SJCRH30 (cell line): ENCODE measurements around the gene B3GNT9. TPM values are rescaled to one million over a fixed set of nuclear protein-coding genes. Genes with fewer than 3 reads are reported as not detected.
A peak's percentile ranks its signal among the peaks of the same experiment; 100 is the strongest.
"Not testable (repeated sequence)": the region's sequence is repeated elsewhere in the genome, so short reads cannot be mapped to it uniquely, and the experiment has no call there.

ENCODE experiments used
- DNase-seq, 2 experiments: peaks; one replicate each; pipeline ENCODE4 v3.0.0-alpha.2; 2015 to 2020
- H3K27ac ChIP-seq: fragments of 250-450 bp; sonication (Bioruptor Pico); 2 replicates; pipeline ENCODE4 v1.5.1; 2020; ENCODE audit warnings: mild to moderate bottlenecking, moderate library complexity
- H3K27me3 ChIP-seq: fragments of 250-450 bp; sonication (Bioruptor Pico); 2 replicates; pipeline ENCODE4 v1.5.1; 2020; ENCODE audit warnings: mild to moderate bottlenecking, moderate library complexity
- H3K36me3 ChIP-seq: fragments of 250-450 bp; sonication (Bioruptor Pico); 2 replicates; pipeline ENCODE4 v1.5.1; 2020; ENCODE audit warnings: mild to moderate bottlenecking, moderate library complexity
- H3K4me1 ChIP-seq: fragments of 250-450 bp; sonication (Bioruptor Pico); 2 replicates; pipeline ENCODE4 v1.5.1; 2020; ENCODE audit warnings: mild to moderate bottlenecking, moderate library complexity
- H3K4me3 ChIP-seq: fragments of 250-450 bp; sonication (Bioruptor Pico); 2 replicates; pipeline ENCODE4 v1.5.1; 2020; ENCODE audit warnings: mild to moderate bottlenecking, moderate library complexity
- H3K9me3 ChIP-seq: fragments of 250-450 bp; sonication (Bioruptor Pico); replicated peaks from 2 replicates; pipeline ENCODE4 v1.5.1; 2020; ENCODE audit warnings: mild to moderate bottlenecking, moderate library complexity
- total RNA-seq: library from RNA; depleted of rRNA; stranded (reverse); fragments of >200 nt; shearing (Covaris generic); gene quantifications from 2 replicates; pipeline ENCODE4 v1.2.3, GENCODE V29; 2014

B3GNT9 gene
- total RNA-seq, 1 experiment from 2014 or later = 13.1 TPM

- H3K27me3 ChIP-seq = no peaks in the 10 kb centered on the region
- H3K4me1 ChIP-seq = no peaks in the 10 kb centered on the region
- H3K36me3 ChIP-seq = peaks cover 78% of the 10 kb centered on the region
- no peak overlapping the region for H3K4me3 ChIP-seq
- H3K9me3 ChIP-seq = no peaks in the 10 kb centered on the region
- H3K27ac ChIP-seq = no peak overlapping the region
- no peak for DNase-seq
Measured at GRCh38 chr16:67141391-67141790, 9.4 kb downstream of the B3GNT9 start.

- H3K27ac ChIP-seq = no peak overlapping the region
- H3K9me3 ChIP-seq = no peaks in the 10 kb centered on the region
- H3K4me3 ChIP-seq = no peak overlapping the region
- H3K36me3 ChIP-seq = peaks cover 77% of the 10 kb centered on the region
- no peaks in the 10 kb centered on the region for H3K4me1 ChIP-seq
- DNase-seq = no peak
- no peaks in the 10 kb centered on the region for H3K27me3 ChIP-seq
Measured at GRCh38 chr16:67137605-67138004, 13.2 kb downstream of the B3GNT9 start.

- Histone ChIP-seq H3K4me1 (no peaks in the 10 kb centered on the region), H3K36me3 (peaks cover 26% of the 10 kb centered on the region), H3K4me3 (no peak overlapping the region), H3K27me3 (no peaks in the 10 kb centered on the region), H3K9me3 (no peaks in the 10 kb centered on the region), H3K27ac (no peak overlapping the region)
- no peak for DNase-seq
Measured at GRCh38 chr16:67129422-67129821, 21.4 kb downstream of the B3GNT9 start.

GRCh38 chr16:67128887-67129286 is 21.9 kb downstream of the B3GNT9 start:
- Histone ChIP-seq H3K27me3 (no peaks in the 10 kb centered on the region), H3K9me3 (no peaks in the 10 kb centered on the region), H3K27ac (no peak overlapping the region), H3K36me3 (peaks cover 21% of the 10 kb centered on the region), H3K4me1 (no peaks in the 10 kb centered on the region), H3K4me3 (no peak overlapping the region)
- DNase-seq = no peak

- Histone ChIP-seq H3K36me3 (peaks cover 21% of the 10 kb centered on the region), H3K9me3 (no peaks in the 10 kb centered on the region), H3K27me3 (no peaks in the 10 kb centered on the region), H3K4me3 (no peak overlapping the region), H3K4me1 (no peaks in the 10 kb centered on the region), H3K27ac (no peak overlapping the region)
- DNase-seq = no peak
Measured at GRCh38 chr16:67128417-67128816, 22.4 kb downstream of the B3GNT9 start.

- peaks cover 17% of the 10 kb centered on the region for H3K36me3 ChIP-seq
- DNase-seq, H3K27ac ChIP-seq, H3K9me3 ChIP-seq, H3K27me3 ChIP-seq, H3K4me1 ChIP-seq, H3K4me3 ChIP-seq: not testable (repeated sequence)
Measured at GRCh38 chr16:67122799-67123198, 28.0 kb downstream of the B3GNT9 start.

GRCh38 chr16:67120025-67120424 is 30.8 kb downstream of the B3GNT9 start:
- Histone ChIP-seq H3K4me3 (no peak overlapping the region), H3K9me3 (no peaks in the 10 kb centered on the region), H3K36me3 (peaks cover 20% of the 10 kb centered on the region), H3K4me1 (no peaks in the 10 kb centered on the region), H3K27me3 (no peaks in the 10 kb centered on the region), H3K27ac (no peak overlapping the region)
- no peak for DNase-seq

- Histone ChIP-seq H3K27ac (no peak overlapping the region), H3K36me3 (peaks cover 18% of the 10 kb centered on the region), H3K4me1 (no peaks in the 10 kb centered on the region), H3K27me3 (no peaks in the 10 kb centered on the region), H3K4me3 (no peak overlapping the region), H3K9me3 (no peaks in the 10 kb centered on the region)
- no peak for DNase-seq
Measured at GRCh38 chr16:67117716-67118115, 33.1 kb downstream of the B3GNT9 start.

- no peak for DNase-seq
- H3K27ac ChIP-seq = no peak overlapping the region
- no peaks in the 10 kb centered on the region for H3K27me3 ChIP-seq
Measured at GRCh38 chr16:67116388-67117311, 34.1 kb downstream of the B3GNT9 start.

GRCh38 chr16:67115639-67116038 is 35.2 kb downstream of the B3GNT9 start:
- DNase-seq = no peak
- Histone ChIP-seq H3K4me3 (no peak overlapping the region), H3K9me3 (no peaks in the 10 kb centered on the region), H3K27ac (no peak overlapping the region), H3K27me3 (no peaks in the 10 kb centered on the region), H3K36me3 (peaks cover 7% of the 10 kb centered on the region), H3K4me1 (0 out of 2 replicates have a peak, but pooled peaks cover 6% of the 10 kb centered on the region)

More at GRCh38 chr16:67116388-67117311, 34.1 kb downstream of the B3GNT9 start:
- Histone ChIP-seq H3K36me3 (peaks cover 11% of the 10 kb centered on the region), H3K4me3 (no peak overlapping the region), H3K4me1 (no peaks in the 10 kb centered on the region), H3K9me3 (no peaks in the 10 kb centered on the region)

- Histone ChIP-seq H3K36me3 (peaks cover 3% of the 10 kb centered on the region; the same call in 1 of the 2 replicates), H3K9me3 (no peaks in the 10 kb centered on the region), H3K4me3 (no peak overlapping the region), H3K4me1 (0 out of 2 replicates have a peak, but pooled peaks cover 7% of the 10 kb centered on the region), H3K27ac (no peak overlapping the region), H3K27me3 (no peaks in the 10 kb centered on the region)
- no peak for DNase-seq
Measured at GRCh38 chr16:67114793-67115192, 36.0 kb downstream of the B3GNT9 start.

GRCh38 chr16:67112591-67113399 is 38.0 kb downstream of the B3GNT9 start:
- Histone ChIP-seq H3K4me1 (peaks cover 10% of the 10 kb centered on the region; the same call in 1 of the 2 replicates), H3K36me3 (peaks cover 3% of the 10 kb centered on the region; the same call in 1 of the 2 replicates), H3K4me3 (no peak overlapping the region), H3K27me3 (no peaks in the 10 kb centered on the region), H3K9me3 (no peaks in the 10 kb centered on the region), H3K27ac (no peak overlapping the region)
- DNase-seq = no peak

- DNase-seq = no peak
- H3K4me3 ChIP-seq = no peak overlapping the region
- H3K36me3 ChIP-seq = peaks cover 3% of the 10 kb centered on the region; the same call in 1 of the 2 replicates
Measured at GRCh38 chr16:67111951-67112444, 38.8 kb downstream of the B3GNT9 start.

GRCh38 chr16:67109407-67110135 is 41.2 kb downstream of the B3GNT9 start, which contains the start of gene PHAF1:
Gene PHAF1 (plus strand): TSS chr16:67109941. CDS start chr16:67110176, 235 bp downstream.
- H3K9me3 ChIP-seq = no peaks in the 10 kb centered on the region
- H3K27ac ChIP-seq = peak within 1 kb of the TSS; percentile 46
- no peaks in the 10 kb centered on the region for H3K36me3 ChIP-seq
- peak within 1 kb of the TSS; percentile 82 for H3K4me3 ChIP-seq
- H3K4me1 ChIP-seq = peaks cover 10% of the 10 kb centered on the region; the same call in 1 of the 2 replicates
- no peaks in the 10 kb centered on the region for H3K27me3 ChIP-seq
- peak; percentile 94 to 96 for DNase-seq

More at GRCh38 chr16:67111951-67112444, 38.8 kb downstream of the B3GNT9 start:
- no peaks in the 10 kb centered on the region for H3K27me3 ChIP-seq
- H3K27ac ChIP-seq = no peak overlapping the region
- peaks cover 10% of the 10 kb centered on the region; the same call in 1 of the 2 replicates for H3K4me1 ChIP-seq
- H3K9me3 ChIP-seq = no peaks in the 10 kb centered on the region
